CD4-positive, alpha-beta T cell treated with Interleukin-2 at 100 ng/mL for 4 hours (primary cell): ENCODE data around the gene ZNRF3.
"Not testable (repeated sequence)": the region's sequence is repeated elsewhere in the genome, so short reads cannot be mapped to it uniquely, and the experiment has no call there.

Experiments
- DNase-seq: peaks from one replicate; pipeline ENCODE4 v3.0.0-alpha.2; 2020; ENCODE audit warnings: low spot score

The ZNRF3 gene

GRCh38 chr22:28984482-28985158, 101.2 kb downstream of the ZNRF3 start:
- DNase-seq = no peak

GRCh38 chr22:28985581-28986290, 102.4 kb downstream of the ZNRF3 start:
- DNase-seq = no peak

GRCh38 chr22:28986366-28986765, 103.0 kb downstream of the ZNRF3 start:
- no peak for DNase-seq

- DNase-seq = no peak
These were observed 105.1 kb downstream of the ZNRF3 start for GRCh38 chr22:28988457-28988856.

GRCh38 chr22:28989035-28989464, 105.7 kb downstream of the ZNRF3 start:
- DNase-seq = no peak

- DNase-seq = no peak
These were observed 106.1 kb downstream of the ZNRF3 start for GRCh38 chr22:28989484-28989883.

- no peak for DNase-seq
These were observed 106.5 kb downstream of the ZNRF3 start for GRCh38 chr22:28989912-28990311.

- no peak for DNase-seq
These were observed 109.4 kb downstream of the ZNRF3 start for GRCh38 chr22:28992565-28993356.

- DNase-seq = no peak
These were observed 111.2 kb downstream of the ZNRF3 start for GRCh38 chr22:28994522-28994921.

- DNase-seq = no peak
These were observed 112.2 kb downstream of the ZNRF3 start for GRCh38 chr22:28995551-28995950.

GRCh38 chr22:28997342-28997741, 114.0 kb downstream of the ZNRF3 start:
- no peak for DNase-seq

GRCh38 chr22:28998681-28999080, 115.3 kb downstream of the ZNRF3 start:
- no peak for DNase-seq

- DNase-seq = no peak
These were observed 116.1 kb downstream of the ZNRF3 start for GRCh38 chr22:28999510-28999909.

GRCh38 chr22:28999919-29000556, 116.7 kb downstream of the ZNRF3 start:
- no peak for DNase-seq

- DNase-seq = no peak
These were observed 117.3 kb downstream of the ZNRF3 start for GRCh38 chr22:29000641-29001040.

- DNase-seq = no peak
These were observed 119.2 kb downstream of the ZNRF3 start for GRCh38 chr22:29002603-29003002.

- DNase-seq = no peak
These were observed 120.2 kb downstream of the ZNRF3 start for GRCh38 chr22:29003552-29003951.

GRCh38 chr22:29003975-29004646, 120.7 kb downstream of the ZNRF3 start:
- DNase-seq = no peak

- DNase-seq = no peak
These were observed 121.4 kb downstream of the ZNRF3 start for GRCh38 chr22:29004647-29005371.

- not testable (repeated sequence) for DNase-seq
These were observed 122.4 kb downstream of the ZNRF3 start for GRCh38 chr22:29005754-29006153.

- DNase-seq = no peak
These were observed 123.0 kb downstream of the ZNRF3 start for GRCh38 chr22:29006346-29006745.
